Colon (tissue), 2 donors: ENCODE results near the gene OR2M5.
A peak's percentile ranks its signal among the peaks of the same experiment; 100 is the strongest.

ENCODE experiments used
- FAIRE-seq: peaks from 2 replicates; lab custom pipeline; 2012; peaks lifted over from hg19 to GRCh38; lab: Jason Lieb, UNC
- donor health status: control.
- donor health status: control.

Gene OR2M5, protein sequence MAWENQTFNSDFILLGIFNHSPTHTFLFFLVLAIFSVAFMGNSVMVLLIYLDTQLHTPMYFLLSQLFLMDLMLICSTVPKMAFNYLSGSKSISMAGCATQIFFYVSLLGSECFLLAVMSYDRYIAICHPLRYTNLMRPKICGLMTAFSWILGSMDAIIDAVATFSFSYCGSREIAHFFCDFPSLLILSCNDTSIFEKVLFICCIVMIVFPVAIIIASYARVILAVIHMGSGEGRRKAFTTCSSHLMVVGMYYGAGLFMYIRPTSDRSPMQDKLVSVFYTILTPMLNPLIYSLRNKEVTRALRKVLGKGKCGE

GRCh38 chr1:248144513-248145198 is at the start of gene OR2M5:
Gene OR2M5, plus strand, starts transcription at chr1:248145148. Its CDS starts 0 bp downstream, at chr1:248145148.
- no peak for FAIRE-seq

DNA sequence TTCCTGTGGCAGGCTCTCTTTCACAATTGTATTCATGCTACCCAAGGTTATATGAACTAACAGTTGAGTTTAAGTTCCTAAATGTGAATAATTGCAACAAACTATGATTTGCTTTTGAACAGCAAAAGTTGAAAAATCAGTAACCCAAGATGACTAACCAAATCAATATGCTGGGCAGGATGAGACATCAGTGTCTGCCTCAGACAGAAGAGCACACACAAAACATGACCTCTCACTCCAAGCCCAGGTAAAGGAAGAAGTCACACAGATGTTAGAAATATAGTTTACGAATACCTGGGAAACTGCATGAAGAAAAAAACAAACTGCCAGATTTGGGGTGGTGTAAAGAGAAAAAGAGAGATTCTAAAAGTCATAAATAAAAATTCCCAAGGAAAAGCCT is 46.4 kb upstream of the OR2M5 start:
- no peak for FAIRE-seq

GRCh38 chr1:248102847-248103246 is 42.1 kb upstream of the OR2M5 start:
- FAIRE-seq: peak; percentile 99

DNA sequence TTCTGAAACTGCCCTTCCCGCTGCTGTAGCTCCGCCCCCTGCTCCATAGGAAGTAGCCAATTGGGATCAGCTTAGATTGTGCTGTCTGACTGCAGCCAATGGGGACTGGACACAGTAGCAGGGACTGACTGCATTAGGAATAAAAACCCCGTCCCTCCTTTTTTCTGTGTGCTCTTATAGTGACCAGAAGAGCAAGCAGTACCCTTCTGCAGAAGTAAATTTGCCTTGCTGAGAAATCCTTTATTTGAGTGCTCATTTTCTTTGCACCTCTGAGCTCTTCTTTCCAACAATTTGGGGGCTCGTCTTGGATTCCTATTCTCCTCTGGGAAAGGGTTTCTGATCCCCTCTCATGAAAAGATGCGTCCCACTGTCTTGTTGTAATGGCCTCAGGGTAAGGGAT is 33.8 kb upstream of the OR2M5 start:
- FAIRE-seq: no peak

- FAIRE-seq: no peak
Observed at GRCh38 chr1:248114890-248115289, 30.1 kb upstream of the OR2M5 start.

DNA sequence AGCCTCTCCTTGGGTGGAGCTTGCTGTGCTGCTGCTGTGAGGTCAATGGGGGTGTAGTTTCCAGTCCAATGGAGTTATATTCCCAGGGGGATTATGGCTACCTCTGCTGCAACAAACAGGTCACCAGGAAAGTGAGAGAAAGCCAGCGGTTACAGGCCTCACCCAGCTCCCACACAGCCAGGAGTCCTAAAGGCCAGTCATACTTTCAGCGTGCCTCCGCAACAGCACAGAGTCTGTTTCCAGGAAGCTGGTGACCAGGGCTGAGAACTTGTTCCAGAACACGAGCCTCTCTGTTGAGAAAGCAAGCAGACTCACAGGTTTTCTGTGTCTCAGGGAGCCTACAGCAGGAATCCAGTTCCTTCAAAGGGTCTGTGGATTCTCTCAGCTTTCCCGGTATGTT is 17.3 kb upstream of the OR2M5 start:
- FAIRE-seq: no peak

DNA sequence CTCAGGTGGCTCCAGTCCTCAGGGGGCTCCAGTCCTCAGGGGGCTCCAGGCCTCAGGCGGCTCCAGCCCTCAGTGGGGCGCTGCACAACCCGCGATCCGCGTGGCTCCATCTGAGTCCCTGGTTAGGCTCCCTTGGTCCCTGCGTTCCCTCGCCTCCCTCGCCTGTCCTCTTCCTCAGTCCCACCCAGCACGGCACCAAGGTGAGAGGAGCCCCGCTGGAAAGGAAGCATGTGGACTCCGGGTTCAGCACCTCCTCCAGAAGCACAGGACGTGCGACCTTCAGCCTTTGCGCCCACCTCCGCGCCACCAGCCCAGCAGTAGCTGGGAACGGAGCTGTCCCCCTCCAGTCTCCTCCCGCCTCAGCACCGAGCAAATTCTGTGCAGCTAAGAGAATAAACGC is 8.1 kb upstream of the OR2M5 start:
- no peak for FAIRE-seq

GRCh38 chr1:248140846-248141245 is 4.1 kb upstream of the OR2M5 start:
- FAIRE-seq: no peak

DNA sequence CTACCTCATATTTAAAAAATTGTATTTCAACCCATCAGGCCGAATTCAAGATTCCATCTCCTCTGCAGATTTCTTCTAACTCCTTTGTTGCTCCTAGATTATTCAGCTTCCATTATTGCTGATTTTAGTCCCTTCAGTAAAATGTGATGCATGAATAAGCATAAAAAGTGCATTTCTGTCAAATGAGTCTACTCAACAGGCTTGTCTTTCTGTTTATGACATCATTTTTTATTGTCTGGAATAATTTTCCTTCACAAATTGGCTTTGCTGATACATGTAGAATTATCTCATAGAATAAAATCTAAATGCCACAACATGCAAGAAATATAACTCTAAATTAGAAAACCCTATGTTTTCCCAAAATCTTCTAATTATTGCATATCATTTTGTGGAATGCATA is 1.6 kb upstream of the OR2M5 start:
- FAIRE-seq: no peak

GRCh38 chr1:248152056-248152827 is 7.3 kb downstream of the OR2M5 start:
- no peak for FAIRE-seq

- no peak for FAIRE-seq
Observed at GRCh38 chr1:248155927-248156326, 11.0 kb downstream of the OR2M5 start.

DNA sequence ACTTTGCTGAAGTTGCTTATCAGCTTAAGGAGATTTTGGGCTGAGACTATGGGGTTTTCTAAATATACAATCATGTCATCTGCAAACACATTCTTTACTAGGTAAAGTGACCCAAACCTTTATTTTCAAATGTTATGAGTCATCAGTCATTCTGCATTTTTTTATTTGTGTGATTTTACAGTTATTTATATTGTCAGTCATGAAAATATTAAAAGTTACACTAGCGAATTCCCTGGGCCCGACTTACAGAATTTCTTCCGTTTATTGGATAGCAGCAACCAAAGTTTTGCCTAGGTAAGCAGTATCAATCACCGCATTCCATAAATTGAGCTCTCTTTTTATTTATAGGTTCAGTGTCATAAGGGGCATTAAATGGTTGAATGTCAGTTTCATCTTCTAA is 13.8 kb downstream of the OR2M5 start:
- no peak for FAIRE-seq

DNA sequence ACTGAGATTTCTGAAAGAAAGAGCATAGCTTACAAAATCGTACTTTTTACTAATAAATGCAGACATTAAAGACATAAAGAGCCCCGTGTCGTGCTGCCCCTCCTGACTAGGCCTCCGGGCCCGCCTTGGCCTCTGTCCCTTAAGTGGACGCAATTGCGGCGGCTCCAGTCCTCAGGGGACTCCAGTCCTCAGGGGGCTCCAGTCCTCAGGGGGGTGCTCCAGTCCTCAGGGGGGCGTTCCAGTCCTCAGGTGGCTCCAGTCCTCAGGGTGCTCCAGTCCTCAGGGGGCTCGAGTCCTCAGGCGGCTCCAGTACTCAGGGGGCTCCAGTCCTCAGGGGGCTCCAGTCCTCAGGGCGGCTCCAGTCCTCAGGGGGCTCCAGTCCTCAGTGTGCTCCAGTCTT is 19.1 kb downstream of the OR2M5 start:
- FAIRE-seq: no peak

- no peak for FAIRE-seq
Observed at GRCh38 chr1:248165186-248165585, 20.2 kb downstream of the OR2M5 start.

DNA sequence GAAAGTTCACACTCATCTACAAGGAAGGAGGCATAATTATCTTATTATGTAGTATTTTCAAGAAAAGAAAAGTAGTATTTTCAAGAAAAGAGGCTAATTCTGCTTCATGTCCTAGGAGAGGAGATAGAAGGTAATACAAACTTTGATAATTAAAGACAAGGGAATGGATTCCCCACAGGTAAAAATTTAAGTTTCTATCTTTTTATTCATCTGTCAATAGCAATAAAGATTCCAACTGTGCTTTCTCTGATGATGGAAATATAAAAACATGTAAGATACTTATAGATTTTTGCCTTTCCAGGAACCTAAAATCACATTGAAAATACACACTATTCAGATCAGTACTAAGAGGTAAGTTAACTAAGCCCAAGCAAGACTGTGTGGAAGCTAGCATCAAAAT is 29.6 kb downstream of the OR2M5 start, which contains the start of gene OR2M2:
Gene OR2M2, plus strand, starts transcription at position 301 of the 400 bp plus-strand sequence. CDS start 5,165 bp downstream, outside the sequence.
- no peak for FAIRE-seq

DNA sequence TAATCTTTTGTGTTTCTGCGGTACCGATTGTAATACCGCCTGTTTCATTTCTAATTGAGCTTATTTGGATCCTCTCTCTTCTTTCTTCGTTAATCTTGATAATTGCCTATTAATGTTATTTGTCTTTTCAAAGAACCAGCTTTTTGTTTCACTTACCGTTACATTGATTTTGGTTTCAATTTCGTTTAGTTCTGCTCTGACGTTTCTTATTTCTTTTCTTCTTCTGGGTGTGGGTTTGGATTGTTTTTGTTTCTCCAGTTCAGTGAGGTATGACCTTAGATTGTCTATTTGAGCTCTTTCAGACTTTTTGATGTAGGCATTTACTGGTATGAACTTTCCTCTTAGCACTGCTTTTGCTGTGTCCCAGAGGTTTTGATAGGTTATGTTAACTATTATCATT is 39.0 kb downstream of the OR2M5 start:
- no peak for FAIRE-seq

DNA sequence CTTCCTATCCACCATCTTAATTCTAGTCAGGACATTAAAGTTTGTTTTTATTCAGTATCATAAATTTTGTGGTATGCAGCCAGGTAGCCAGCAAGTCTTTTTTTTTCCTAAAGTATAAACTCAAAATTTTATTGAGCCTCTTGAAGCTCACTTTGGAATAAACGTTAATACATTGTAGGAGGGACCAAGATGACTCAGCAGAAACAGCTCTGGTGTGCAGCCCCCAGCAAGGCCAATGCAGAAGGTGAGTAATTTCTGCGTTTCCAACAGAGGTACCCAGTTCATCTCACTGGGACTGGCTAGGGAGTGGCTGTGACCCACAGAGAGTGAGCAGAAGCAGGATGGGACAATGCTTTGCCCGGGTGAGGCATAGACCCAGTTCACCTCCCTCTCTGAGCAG is 42.4 kb downstream of the OR2M5 start:
- no peak for FAIRE-seq

DNA sequence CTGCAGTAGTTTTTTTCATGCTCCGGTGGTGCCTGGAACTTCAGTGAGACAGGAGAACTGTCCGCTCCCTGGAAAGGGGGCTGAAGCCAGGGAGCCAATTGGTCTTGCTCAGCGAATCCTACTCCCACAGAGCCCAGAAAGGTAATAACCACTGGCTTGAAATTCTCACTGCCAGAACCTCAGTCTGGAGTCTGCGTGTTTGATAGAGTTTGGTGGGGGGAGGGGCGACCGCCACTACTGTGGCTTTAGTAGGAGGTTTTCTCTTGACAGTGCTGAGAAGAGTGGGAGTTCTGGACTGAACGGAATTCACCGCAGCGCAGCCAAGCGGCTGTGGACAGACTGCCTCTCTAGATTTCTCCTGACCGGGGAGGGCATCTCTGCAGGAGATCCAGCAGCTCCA is 44.1 kb downstream of the OR2M5 start:
- no peak for FAIRE-seq

DNA sequence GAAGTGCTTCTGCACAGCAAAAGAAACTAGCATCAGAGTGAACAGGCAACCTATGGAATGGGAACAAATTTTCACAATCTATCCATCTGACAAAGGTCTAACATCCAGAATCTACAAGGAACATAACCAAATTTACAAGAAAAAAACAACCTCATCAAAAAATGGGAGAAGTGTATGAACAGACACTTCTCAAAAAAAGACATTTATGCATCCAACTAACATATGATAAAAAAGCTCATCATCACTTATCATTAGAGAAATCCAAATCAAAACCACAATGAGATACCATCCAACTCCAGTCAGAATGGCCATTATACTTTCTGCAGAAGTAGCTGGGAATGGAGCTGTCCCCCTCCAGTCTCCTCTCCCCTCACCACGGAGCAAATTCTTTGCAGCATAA is 49.2 kb downstream of the OR2M5 start:
- FAIRE-seq: no peak
